ENCODE results near the gene SPON2. TPM values are rescaled to one million over a fixed set of nuclear protein-coding genes. Genes with fewer than 3 reads are reported as not detected.
A peak's percentile ranks its signal among the peaks of the same experiment; 100 is the strongest.

Gene SPON2
- total RNA-seq, 1 donor from 2014 or later, result 0.26 TPM

DNA sequence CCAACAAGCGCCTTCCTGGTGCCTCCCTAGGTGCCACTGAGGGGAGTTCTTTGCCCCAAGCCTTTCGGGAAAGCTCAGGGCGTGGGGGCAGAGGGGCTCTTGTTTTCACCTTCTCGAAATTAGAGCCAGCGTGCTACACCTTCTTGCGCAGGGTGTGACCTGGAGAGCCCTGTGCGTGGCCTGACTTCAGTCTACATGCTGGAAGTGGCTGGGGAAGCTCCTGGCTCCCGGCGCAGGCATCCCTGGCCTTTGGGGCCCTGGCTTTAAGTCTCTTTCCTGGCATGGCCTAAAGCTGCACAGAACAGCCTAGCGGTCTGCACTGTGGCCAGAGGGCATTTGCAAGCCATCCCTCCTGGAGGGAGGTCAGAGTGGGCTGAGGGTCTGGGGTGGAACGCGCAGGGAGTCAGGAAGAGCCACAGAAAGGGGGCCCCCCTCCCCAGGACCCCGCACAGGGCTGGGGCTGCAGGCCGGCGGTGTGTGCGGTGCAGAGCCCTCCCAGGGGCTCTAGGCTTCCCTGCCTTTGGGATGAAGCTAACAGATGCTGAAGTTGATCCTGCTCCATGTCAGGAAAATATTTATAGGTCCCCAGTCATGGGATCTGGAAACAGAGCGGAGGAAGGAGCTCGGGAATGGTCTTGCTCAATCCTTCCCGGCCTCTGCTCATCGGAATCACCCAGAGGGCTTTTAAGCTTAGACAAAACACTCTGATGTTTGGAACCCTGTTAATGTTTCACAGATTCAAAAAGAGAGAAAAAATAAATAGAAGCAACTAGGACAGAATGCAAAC lies 781 bp upstream of the SPON2 start:
- no peak for DNase-seq (ENCODE audit: low read depth in 2 of 2)

- DNase-seq (ENCODE audit: low read depth in 2 of 2), result no peak
Observed at GRCh38 chr4:1171311-1172227, 814 bp downstream of the SPON2 start.

- no peak for DNase-seq (ENCODE audit: low read depth in 2 of 2)
Observed at GRCh38 chr4:1170976-1171310, 1.4 kb downstream of the SPON2 start.

DNA sequence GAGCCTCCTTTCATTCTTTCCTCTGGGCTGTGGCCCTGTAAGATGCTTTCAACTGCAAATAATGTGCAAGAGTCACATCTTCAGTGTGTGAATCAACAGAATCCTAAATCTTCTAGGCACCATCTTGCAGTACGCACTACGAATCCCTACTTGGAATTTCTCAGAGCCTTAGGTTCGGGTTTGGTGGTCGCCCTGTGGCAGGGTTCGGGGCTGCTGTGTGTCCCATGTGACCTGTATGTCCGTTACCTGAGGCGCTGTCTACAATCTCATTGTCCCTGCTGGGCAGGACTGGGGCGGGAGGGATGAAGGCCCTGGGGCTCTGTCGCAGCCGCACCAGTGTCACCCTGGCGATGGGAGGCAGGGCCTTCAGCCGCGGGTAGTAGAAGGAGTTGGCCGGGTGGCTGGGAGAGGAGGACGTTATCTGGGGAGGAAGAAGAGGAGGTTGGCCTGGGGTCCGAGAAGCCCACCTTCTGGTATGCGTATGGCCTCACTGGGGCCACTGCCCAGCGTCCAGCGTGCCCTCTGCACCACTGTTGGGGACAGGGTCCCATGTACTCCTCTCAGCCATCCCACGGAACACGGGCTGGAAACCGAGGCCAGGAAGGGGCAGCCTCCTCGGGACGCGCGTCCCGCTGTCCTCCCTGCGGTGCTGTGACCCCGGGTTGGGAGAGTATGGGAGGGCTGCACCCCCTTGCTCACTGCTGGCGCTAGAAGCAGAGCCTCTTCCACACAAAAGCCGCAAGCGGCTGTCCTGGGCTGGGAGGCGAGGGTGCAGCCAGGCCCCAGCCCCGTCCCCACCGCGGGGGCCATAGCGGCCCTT lies 2.0 kb downstream of the SPON2 start:
- no peak for DNase-seq (ENCODE audit: low read depth in 2 of 2)

DNA sequence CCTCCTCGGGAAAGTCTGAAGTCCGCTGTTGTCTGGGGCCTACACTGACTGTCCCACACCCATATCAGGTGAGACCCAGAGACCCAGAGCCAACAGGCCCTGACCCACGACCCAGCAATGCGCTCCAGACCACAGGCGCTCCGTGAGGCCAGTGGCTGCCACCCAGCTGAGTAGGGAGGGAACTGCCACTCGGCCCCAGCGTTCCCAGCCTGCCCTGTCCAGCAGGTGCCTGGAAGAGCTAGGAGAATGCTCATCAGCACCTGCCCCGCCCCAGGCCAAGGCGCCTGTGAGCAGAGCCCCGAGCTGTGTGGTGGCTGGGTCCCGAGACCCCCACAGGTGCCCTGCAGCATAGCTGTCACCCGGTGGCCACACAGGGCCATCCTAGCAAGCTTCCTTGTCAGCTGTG lies 2.7 kb downstream of the SPON2 start:
- DNase-seq (ENCODE audit: low read depth in 2 of 2), result no peak

DNA sequence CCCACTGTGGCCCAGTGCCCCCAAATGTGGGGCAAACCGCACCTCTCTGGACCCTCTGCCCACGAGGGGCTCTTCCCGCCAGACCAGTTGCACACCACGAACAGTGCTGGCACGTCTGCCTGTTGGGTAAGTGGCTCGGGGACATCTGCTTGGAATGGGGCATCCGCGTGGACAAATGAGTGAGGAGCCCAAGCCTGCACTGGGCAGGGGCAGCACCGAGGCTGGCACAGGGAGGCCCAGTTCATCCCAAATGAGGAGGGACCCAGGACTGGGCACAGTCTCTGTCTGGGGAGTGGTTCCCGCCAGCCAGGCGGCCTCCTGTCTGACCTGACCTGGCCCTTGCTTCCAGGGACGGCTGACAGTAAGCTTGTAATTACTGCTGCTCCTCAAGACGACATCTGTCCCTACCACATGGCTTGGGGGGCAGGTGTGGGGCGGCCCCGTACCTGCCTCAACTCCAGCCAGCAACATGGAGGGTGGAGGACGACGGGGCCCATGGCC lies 3.2 kb downstream of the SPON2 start:
- no peak for DNase-seq (ENCODE audit: low read depth in 2 of 2)

DNA sequence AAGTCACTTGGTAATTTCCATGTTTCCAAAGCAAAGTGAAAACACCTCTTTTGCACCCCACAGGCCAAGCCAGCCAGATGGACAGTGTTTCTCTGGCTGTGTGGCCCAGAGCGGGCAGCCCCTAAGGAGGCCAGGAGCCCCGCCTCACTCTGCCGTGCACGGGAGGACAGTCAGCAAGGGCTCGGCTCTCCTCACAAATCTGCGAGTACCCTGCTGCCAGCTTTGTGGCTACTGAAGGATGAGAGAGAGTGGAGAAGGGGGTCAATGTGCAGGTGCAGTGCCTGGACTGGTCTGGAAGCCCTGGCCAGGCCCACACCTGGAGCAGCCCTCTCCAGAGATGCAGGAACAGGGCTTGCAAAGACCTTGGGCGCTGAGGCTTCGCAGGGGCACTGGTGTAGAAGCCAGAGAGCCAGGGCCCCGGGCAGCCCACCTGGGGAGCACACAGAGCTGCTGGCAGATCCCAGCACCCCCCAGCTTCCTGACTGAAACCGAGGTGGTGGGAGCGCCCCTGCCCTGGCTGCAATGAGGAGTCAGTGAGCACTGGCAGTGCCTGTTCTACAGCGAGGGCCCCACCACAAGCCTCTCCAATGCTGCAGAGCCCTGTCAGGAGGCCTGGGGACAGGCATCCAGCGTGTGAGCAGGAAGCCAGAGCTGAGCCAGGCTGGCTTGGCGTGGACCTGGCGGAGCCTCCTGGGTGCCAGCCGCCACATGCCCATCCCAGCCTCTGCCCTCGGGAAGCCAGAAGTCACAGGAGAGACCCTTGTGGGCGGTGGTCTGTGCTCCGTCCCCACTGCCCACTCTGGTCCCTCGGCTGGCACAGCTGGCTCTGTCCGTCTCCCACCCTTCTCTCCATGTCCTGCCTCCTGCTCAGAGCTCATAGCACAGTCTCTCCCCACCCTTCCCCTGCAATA lies 3.9 kb downstream of the SPON2 start:
- DNase-seq (ENCODE audit: low read depth in 2 of 2), result no peak

GRCh38 chr4:1167244-1167949 lies 5.0 kb downstream of the SPON2 start:
- DNase-seq (ENCODE audit: low read depth in 2 of 2), result peak; percentile 39 to 71

DNA sequence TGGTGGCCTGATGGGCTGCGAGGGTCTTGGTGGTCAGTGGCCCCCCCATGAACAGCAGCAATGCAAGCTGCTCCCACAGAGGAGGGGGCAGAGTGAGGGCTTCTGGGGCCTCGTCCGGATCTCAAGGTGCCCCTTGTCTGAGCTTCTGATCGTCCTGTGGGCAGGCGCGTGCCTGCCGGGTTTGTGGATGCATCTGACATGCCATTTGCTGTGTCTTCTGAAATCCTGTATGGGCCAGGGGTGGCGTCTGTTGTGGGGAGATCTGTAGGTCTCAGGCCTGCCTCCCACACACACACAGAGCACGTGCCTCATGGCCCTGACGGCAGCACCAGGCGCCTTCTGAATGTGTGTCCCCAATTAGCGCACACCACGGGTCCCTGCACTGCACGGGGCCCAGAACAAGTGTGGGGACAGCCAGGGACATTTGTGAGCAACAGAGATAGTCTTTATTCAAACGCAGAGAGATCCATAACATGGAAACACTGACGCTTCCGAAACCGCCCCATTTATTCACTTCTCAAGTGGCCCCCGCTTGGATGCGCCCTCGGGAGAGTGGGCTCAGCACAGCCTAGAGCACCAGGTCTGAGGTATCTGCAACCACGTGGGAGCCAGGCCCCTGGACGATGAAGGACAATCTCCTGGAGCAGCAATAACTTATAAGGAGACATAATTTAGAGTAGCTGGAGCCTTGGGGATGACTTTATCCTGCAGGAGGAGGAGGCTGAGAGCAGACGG lies 5.7 kb downstream of the SPON2 start:
- DNase-seq (ENCODE audit: low read depth in 2 of 2), result no peak

- no peak for DNase-seq (ENCODE audit: low read depth in 2 of 2)
Observed at GRCh38 chr4:1164956-1165545, 7.3 kb downstream of the SPON2 start.

DNA sequence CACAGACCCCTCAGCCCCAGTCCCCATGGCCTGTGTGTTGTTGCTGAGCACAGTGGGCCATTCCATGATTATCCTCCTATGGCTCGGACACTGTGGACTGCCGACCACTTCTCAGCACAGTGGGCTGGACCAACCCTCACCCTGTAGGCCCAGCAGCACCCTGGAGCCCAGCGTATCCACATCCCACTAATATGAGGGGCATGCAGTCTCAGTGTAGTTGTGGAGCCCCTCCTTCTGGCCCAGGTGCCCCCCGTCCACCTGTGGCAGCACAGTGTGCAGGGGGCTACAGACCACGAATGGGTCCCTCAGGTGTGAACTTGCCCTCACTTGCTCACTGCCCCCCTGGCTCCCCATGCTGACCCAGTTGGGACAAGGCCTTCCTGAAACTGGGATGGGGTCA lies 7.9 kb downstream of the SPON2 start:
- DNase-seq (ENCODE audit: low read depth in 2 of 2), result no peak

GRCh38 chr4:1164040-1164439 lies 8.3 kb downstream of the SPON2 start:
- no peak for DNase-seq (ENCODE audit: low read depth in 2 of 2)

- DNase-seq (ENCODE audit: low read depth in 2 of 2), result no peak
Observed at GRCh38 chr4:1160351-1160750, 12.0 kb downstream of the SPON2 start.

- no peak for DNase-seq (ENCODE audit: low read depth in 2 of 2)
Observed at GRCh38 chr4:1156069-1156468, 16.3 kb downstream of the SPON2 start.

GRCh38 chr4:1155314-1155713 lies 17.1 kb downstream of the SPON2 start:
- no peak for DNase-seq (ENCODE audit: low read depth in 2 of 2)

- DNase-seq (ENCODE audit: low read depth in 2 of 2), result no peak
Observed at GRCh38 chr4:1154523-1155182, 17.7 kb downstream of the SPON2 start.

DNA sequence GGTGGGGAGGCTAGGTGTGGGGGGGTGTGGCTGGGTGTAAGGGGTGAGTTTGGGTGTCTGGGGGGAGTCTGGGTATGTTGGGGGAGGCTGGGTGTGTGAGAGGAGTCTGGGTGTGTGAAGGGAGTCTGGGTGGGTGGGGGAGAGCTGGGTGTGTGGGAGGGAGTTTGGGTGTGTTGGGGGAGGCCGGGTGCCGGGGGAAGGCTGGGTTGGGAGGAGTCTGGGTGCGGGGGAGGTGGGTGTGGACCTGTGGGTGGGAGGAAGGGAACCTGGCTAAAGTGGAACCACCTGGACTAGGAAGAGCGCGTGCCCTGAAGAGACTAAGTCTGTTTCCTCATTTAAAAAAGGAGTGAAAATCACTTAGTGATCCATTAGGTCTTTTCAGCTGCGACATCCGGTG lies 18.3 kb downstream of the SPON2 start:
- no peak for DNase-seq (ENCODE audit: low read depth in 2 of 2)

GRCh38 chr4:1153567-1154090 lies 18.8 kb downstream of the SPON2 start:
- DNase-seq (ENCODE audit: low read depth in 2 of 2), result no peak

All from dermis microvascular lymphatic vessel endothelial cell (primary cell).